HG03045 (cell line): ENCODE results near the gene TOM1.
A peak's percentile ranks its signal among the peaks of the same experiment; 100 is the strongest.

Source experiments
- ATAC-seq: cut with Tn5 transposase; IDR thresholded peaks from one replicate; pipeline ENCODE4 v1.9.1; 2021; ENCODE audit warnings: mild to moderate bottlenecking, moderate library complexity; ENCODE audit not compliant: unreplicated experiment

TOM1 gene

DNA sequence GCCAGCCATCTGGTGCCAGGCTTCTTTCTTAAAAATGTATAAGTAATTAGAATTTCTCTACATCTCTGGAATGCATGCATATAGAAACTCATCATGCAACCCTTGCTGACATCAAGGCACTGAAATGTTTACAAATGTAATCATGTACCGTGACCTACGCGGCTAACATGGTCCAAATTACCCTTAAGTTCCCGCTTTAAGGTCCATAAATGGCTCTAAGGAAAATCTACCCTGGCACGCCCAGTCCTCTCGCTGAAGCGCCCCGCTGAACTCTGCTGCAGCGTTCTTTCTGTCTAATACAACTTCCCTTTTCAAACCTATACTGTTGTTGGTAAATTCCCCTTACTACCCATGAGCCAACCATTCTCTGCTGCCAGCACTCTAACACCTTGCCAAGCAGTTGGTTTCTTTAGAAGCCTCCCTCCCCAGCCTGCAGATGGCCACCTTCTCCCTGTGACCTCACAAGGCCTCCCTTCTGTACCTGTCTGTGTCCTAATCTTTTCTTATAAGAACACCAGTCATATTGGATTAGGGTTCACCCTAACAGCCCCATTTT is 67.7 kb downstream of the TOM1 start:
- no peak for ATAC-seq

DNA sequence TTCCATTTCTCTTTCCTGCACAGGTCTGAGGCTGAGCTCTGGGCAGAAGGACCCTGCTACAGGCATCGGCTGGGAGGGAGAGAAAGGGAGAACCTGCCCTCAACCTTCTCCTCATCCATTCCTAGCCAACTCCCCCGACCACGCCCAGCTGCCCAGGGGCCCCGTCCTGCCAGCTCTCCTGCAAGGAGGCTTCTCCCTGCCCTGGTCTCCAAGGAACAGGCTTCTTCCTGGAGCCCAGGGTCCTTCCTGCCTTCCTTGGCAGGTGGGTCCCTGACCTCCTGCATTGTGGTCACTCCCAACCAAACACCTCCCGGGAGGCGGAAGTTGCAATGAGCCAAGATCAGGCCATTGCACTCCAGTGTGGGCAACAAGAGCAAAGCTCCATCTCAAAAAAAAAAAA is 68.7 kb downstream of the TOM1 start:
- no peak for ATAC-seq

DNA sequence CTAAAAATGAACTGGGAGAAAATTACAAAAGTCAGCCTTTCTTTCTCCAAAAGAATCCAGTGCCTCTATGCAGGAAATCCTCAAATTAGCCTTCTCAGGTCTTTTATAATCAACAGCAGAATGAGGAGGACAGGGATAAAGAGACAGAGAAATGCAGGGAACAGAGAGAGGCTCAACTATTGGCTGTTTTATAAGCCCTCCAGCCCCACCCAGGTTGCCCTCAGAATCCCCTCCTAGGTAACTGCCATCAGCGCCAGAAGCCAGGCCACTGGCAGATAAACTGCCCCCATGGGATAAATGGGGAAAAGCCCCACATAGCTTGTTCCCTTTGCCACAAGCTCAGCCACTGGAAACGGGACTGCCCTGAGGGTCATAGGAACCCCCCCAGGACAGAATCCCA is 70.3 kb downstream of the TOM1 start:
- no peak for ATAC-seq

DNA sequence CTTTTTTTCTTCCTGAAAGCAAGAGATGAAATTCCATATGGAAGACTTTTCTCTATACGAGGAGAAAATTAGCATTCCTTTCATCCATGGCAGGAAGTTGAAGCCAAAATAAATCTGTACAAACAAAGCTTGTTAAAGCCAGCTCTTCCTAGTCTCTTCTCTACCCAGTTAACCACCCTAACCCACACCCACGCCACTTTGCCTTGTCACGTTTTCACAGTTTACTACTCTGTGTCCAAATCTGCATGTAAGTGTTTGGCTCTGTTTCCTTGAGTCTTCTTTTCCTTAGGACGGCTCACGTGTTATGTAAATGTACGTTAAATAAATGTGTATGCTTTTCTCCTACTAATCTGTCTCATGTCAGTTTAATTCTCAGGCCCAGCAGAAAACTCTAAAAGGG is 74.1 kb downstream of the TOM1 start:
- no peak for ATAC-seq

DNA sequence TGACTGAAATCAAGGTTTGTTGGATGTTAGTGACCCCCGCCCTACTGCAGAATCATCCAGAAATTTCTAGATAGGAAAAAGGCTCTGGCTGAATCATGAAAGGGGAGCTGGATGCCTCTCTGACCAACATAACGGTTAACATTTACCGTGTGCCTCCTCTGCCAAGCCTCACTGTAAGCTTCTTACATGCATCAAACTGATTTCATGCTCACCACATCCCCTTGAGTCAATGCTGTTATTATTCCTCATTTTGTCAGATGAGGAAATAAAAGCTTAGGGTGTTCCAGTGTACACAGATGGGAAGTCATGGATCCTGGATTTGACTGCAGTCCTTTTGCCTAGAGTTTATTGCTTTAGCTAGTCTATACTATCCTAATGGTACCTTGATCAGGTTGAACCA is 75.3 kb downstream of the TOM1 start:
- ATAC-seq: no peak

DNA sequence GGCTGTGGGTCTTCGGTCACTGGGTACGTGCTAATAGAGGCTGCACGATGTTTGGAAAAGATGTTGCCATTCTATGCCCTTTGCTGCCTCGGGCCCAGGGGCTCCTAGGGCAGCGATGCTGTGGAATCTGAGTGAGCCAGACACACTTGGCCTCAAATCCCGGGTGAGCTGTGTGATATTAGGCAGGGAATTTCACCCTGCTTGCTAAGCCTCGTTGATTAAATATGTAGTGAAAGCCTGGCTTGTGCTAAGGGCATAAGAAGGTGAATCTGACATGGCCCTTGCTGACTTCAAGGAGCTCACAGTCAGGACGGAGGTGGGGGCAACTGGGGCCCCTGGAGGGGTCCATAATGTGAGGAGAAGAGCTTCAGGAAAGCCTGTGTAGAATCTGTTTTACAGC is 75.8 kb downstream of the TOM1 start:
- ATAC-seq: no peak

DNA sequence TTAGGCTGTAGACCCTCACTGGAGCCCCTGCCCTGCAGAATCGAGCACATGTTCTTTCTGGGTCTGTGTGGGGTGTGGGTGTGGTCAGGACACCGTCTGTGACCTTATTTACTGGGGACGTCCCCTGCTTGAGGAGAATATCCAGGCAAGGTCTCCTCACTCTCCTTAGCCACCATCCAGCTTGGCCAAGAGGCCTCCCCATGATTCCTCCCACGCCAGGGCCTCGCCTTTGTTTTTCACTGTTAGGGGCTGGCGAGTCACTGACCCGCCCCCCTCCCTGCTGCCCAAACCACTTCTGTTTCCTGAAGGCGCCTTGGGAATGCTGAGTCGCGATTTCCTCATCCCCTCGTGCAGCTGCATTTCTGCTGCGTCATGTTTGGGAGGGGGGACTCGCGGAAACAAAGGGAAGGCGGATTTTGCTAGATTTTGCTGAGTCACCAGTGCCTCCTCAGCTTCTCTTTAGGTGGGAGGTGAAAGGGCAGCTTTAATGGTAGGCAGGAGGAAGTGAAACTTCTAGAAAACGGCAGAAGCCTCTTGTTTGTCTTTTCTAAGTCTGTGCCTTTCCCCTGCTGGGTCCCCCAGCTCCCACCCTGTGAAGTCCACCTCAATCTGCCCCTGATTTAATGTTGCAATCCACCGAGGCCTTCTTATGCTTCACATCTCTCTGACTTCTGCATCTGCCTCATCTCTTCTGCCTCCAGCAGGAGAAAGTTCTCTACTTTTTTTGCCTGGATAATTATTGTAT is 77.2 kb downstream of the TOM1 start:
- peak; percentile 45 for ATAC-seq

DNA sequence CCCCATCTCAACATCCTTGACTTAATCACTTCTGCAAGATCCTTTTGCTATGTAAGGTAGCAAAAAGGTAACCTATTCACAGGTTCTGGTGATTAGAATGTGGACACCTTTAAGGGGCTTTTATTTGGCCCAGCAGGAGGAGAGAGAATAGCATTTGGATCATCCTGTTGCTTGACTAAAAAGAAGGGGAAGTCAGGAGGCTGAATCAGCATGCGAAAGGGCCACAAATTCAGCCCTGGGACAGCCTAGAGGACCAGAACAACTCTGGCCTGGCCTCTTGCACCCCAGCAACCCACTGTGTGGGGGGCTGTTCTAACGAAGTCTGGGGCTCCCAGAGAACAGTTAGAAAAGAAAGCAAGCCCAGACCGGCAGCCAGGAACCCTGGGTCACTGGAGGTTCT is 78.0 kb downstream of the TOM1 start:
- no peak for ATAC-seq

DNA sequence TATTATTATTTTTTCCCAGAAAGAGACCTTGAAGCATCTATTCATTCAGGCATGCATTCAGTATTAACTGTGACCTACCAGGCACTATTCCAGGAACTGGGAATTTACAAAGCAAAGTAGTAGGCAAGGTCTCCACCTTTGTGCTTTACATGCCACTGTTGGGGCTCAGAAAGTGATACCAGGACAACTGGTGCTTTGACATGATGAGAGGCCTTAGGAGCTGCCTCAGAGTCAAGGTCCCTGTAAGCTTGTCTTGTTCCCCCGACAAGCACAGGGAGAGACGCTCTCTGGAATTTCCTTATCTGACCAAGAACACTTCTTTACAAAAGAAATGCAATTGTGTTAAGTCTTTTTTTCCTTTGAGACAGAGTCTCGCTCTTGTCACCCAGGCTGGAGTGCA is 78.9 kb downstream of the TOM1 start:
- no peak for ATAC-seq

DNA sequence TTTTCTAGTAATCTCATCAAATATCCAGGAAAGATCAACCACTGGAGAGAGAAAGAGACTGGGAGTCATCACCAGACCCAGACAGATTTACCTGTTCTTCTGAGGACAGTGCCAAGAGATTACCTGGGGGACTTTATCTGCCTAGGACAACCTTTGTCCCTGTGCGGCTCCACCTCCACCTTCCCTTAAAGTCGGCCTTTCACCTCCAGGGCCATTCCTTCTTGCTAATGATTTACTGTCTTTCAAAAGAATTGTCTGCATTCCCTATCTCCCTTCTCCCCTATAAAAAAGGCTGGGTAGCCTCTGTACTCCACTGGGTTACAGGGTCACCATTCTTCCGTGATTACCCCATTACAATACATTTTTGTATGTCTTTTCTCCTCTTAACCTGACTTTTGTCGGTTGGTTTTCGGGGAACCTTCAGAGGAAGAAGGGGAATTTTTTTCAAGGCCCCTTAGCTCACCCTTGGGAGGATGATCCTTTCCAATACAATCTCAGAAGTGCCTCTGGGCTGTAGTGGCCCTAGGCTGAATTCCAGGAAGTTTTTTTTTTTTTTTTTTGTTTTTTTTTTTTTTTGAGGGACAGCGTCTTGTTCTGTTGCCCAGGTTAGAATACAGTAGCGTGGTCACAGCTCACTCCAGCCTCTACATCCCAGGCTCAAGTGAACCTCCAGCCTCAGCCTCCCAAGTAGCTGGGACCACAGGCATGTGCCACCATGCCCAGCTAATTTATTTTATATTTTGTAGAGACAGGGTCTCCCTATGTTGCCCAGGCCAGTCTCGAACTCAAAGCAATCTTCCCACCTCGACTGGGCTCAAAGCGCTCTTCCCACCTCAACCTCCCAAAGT is 79.7 kb downstream of the TOM1 start:
- ATAC-seq: no peak

DNA sequence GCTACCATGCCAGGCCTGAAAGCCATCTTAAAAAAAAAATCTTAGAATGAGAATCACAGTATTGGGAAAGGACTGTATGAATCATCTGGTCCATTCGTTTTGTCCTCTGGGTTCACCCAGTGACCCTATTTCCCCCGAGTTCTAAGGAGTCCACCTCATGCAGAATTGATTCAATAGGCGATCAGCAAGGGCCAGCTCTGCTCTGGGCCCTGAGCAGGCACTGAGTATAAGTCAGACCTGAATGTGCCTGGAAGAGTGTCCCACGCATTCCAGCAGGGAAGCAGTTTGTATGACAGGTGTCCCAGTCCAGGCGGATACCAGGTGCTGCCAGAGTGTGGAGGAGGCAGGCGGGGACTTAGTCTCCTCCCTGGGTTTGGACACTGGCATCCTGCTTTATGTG is 80.3 kb downstream of the TOM1 start:
- no peak for ATAC-seq

DNA sequence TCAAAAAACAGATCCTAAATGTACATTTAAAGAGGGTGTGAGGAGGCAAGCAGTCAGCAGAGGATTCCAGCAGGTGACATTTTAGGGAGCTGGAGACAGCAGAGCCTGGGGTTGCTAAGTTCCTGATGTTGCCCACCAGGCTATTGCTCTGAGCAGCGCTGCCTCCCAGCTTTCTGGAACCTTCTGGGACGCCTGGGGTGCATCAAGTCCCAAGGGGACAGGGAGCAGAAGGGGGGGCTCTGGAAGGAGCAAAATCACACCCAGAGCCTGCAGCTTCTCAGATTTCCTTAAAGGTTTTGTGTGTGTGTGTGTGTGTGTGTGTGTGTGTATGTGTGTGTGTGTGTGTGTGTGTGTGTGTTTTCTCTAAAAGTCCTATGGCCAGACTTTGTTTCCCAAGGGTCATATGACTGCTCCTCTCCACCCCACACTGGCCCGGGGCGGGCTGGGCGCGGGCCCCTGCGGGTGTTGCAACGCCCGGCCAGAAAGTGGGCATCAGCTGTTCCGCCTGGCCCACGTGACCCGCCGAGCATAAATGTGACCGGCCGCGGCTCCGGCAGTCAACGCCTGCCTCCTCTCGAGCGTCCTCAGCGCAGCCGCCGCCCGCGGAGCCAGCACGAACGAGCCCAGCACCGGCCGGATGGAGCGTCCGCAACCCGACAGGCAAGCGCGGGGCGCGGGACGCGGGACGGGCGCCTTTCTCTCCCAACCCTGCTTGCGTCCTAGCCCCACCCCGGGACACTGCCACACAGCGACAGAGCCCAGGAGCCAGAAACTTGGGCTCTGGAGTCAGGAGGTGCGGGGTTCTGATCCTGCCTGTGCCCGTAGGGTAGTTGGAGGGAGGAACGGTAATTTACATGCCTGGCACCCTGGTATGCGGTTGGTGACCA is 81.1 kb downstream of the TOM1 start, which contains the start of gene HMOX1:
HMOX1 (plus strand) TSS at position 560 of the 887 bp plus-strand sequence; CDS start at position 638, 78 bp downstream.
- ATAC-seq: peak; percentile 60

DNA sequence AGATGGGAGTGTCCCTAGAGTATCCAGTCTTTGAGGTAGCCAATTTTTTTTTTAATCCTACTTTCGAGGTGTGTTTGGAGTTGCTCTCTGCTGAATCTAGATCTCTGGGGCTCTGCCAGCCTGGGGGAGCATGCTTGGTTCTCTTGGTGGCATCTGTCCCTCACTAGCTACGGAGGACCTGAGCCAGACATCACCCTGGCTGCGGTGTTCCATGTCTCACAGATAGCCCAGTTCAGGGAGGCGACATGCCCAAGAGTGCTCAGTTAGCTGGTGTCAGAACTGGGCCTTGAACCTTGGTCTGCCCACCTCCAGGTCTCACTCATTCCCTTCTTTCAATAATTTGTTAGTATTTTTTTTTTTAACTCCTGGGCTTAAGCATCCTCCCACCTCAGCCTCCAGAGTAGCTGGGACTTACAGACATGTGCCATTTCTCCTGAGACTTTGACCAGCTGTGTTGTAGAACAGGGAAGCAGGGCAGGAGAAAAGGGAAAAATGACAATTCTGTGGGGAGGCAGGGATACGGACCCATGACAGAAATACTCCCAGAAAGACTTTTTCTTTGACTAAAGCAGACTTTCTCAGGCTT is 81.8 kb downstream of the TOM1 start:
- no peak for ATAC-seq

DNA sequence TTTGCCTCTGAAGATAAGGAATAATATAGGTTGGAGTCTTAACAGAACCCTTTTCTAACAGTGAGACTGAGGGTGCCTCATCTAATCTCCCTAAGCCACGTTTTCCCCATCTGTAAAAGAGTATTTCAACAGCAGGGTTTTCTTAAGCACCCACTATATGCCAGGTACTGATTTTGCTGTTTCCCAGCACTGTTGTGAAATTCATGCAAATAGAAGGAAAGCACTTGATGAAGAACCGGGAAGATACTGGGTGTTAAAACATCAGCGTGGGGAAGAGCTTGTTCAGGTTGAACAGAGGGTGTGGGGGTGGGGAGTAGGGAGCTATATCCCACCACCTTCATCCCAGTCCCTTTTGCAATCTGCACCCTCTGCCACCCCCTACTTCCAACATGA is 84.0 kb downstream of the TOM1 start:
- no peak for ATAC-seq

DNA sequence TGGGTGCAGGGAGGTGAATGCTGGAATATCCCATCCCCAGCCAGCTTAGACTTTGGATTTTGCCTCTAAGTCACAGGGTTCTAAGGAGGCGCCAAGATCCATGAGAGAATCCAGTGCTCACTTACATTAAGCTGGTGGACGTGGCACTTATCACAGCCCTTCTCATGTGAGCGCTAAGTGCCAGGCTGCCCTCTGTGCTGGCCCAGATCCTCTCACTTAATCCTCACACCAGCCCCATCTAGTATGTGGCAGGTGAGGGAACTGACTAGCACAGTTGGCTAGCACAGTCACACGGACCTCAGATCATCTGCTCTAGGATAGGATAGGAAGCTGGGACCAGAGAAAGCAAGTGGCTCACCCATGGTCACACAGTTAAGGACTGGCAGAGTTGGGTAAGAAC is 84.8 kb downstream of the TOM1 start:
- no peak for ATAC-seq

DNA sequence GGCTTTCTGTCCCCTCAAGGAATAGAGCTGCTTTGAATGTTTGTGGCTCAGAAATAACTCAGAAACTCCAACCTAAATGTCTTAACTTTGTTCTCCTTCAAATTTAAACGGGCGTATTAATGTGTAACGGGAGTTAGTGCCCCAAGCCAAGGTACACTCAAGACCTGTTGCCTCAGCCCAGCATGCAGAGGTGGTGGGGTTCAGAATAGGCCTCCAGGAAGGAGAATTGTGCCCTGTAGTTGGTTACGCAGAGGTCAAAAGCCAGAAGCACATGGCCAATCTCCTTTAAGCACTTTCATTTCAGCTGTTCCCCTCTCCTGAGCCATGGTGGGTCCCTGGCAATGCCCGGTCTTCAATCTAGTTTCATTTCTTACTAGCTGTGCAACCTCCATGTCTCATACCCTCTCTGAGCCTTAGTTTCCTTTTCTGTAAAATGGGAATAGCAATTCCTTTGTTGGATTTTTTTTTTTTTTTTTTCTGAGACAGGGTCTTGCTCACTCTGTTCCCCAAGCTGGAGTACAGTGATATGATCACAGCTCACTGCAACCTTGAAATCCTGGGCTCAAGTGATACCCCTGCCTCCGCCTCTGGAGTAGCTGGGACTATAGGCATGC is 85.4 kb downstream of the TOM1 start:
- no peak for ATAC-seq

DNA sequence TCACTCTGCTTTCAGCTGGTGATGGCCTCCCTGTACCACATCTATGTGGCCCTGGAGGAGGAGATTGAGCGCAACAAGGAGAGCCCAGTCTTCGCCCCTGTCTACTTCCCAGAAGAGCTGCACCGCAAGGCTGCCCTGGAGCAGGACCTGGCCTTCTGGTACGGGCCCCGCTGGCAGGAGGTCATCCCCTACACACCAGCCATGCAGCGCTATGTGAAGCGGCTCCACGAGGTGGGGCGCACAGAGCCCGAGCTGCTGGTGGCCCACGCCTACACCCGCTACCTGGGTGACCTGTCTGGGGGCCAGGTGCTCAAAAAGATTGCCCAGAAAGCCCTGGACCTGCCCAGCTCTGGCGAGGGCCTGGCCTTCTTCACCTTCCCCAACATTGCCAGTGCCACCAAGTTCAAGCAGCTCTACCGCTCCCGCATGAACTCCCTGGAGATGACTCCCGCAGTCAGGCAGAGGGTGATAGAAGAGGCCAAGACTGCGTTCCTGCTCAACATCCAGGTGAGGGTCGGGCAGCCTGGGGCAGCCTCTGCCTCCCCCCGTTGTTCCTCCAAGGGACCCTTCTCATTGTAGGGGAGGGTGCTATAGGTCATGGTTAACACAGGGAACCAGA is 87.1 kb downstream of the TOM1 start:
- no peak for ATAC-seq

DNA sequence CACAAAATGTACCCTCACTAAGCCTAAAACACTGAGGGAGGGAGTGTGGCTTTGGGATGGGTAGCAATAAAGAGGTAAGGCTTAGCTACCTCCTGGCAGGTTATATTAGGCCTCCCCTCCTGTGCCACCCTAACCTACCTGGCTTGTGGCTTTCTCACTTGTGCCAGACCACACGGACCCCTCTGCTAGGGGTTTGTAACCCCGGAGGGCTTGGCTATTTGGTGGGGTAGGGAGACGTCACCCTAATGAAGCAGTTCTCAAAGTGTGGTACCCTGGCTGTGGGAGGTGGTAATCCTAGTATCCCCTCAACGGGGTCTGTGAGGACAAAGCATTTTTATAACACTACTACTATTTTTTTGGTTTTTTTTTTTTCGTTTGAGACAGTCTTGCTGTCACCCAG is 91.2 kb downstream of the TOM1 start:
- ATAC-seq: no peak

DNA sequence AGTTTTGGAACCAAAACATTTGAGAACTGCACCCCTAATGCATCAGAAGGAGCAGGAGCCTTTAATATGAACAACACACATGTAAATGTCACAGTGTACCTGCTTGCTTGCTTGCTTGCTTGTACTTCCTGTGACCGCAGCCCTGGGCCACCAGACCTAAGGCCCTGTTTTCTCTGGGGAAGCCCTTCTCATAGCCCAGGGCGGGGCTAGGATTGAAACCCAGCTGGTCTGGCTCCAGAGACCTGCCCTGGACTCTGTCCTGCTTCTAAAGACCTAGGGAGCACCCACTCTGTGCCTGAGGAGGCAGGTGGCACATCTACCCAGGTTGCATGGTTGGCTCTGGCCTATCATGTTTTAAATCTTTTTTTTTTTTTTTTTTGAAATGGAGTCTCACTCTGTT is 92.7 kb downstream of the TOM1 start:
- ATAC-seq: no peak
